HAP-1 (cell line): Measurements from ENCODE around the gene EIF2S1.
"Not testable (repeated sequence)": the region's sequence is repeated elsewhere in the genome, so short reads cannot be mapped to it uniquely, and the experiment has no call there.

ENCODE experiments used
- DNase-seq, 2 experiments: peaks; one replicate each; pipeline ENCODE4 v3.0.0-alpha.2; 2016 to 2020; ENCODE audit warnings: low spot score in 2 of 2
- H3K27me3 ChIP-seq: fragments of 250-450 bp; sonication (Bioruptor Pico); 2 replicates; pipeline ENCODE4 v1.5.1; 2020; ENCODE audit warnings: low read depth, mild to moderate bottlenecking, moderate library complexity
- H3K36me3 ChIP-seq: fragments of 250-450 bp; sonication (Bioruptor Pico); replicated peaks from 2 replicates; pipeline ENCODE4 v1.5.1; 2020; ENCODE audit warnings: mild to moderate bottlenecking
- H3K4me1 ChIP-seq: fragments of 250-450 bp; sonication (Bioruptor Pico); 2 replicates; pipeline ENCODE4 v1.5.1; 2020; ENCODE audit warnings: mild to moderate bottlenecking
- H3K4me3 ChIP-seq: fragments of 250-450 bp; sonication (Bioruptor Pico); 2 replicates; pipeline ENCODE4 v1.5.1; 2020; ENCODE audit warnings: mild to moderate bottlenecking, moderate library complexity
- H3K9me3 ChIP-seq: fragments of 250-450 bp; sonication (Bioruptor Pico); 2 replicates; pipeline ENCODE4 v1.5.1; 2020; ENCODE audit warnings: mild to moderate bottlenecking, moderate library complexity
- in situ Hi-C: fragments of 300-500 bp; cut with MboI; formaldehyde crosslinking; loops from 3 replicates; pipeline ENCODE4 v1.14.3; 2020; ENCODE audit warnings: low sequenced_read_pairs, inconsistent platforms, mixed read lengths

Gene EIF2S1

DNA sequence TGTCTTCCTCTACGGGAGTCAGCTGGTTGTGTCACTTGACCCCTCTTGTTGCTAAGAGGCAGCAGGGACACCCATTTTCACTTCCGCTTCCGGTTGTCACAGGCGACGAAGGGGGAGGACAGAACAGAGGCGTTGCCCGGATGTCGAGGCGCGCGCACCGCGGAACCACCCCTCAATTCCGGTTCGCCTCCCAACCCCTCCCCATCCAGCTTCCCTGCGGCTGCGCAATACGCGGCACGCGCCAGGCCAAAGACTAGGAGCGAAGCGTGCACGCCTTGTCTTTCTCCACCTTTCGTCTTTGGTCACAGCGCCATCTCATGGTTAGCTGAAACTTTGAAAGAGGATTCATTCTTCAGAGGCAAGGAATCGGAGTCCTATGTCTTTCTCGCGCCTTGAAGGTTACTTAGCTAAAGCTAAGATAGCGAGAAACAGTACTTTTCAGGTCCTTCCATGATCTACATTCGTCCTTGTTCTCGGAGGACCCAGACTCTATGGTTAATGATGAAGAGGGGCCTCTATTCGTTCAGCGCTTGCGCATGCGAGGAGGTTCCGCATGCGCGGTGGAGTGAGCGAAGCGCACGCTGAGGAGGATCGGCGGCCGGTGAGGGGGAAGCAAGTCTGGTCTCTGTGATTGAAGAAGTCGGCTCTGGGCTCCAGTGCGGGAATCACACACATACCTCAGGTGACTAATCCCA, at the start of gene EIF2S1, which contains the start of gene ATP6V1D:
EIF2S1 (plus strand) TSS at position 554 of the 695 bp plus-strand sequence. CDS start 4,440 bp downstream, outside the sequence.
ATP6V1D (minus strand) TSS at position 30 of the 695 bp plus-strand sequence. CDS start 106 bp downstream, outside the sequence.
- peak; percentile 98 to 99 for DNase-seq
- Histone ChIP-seq H3K36me3 (peaks cover 20% of the 10 kb centered on the region), H3K27me3 (no peaks in the 10 kb centered on the region), H3K9me3 (no peaks in the 10 kb centered on the region), H3K4me1 (peaks cover 31% of the 10 kb centered on the region), H3K4me3 (peak within 1 kb of the TSS; percentile 67)
- in situ Hi-C loops, result no loop called here

DNA sequence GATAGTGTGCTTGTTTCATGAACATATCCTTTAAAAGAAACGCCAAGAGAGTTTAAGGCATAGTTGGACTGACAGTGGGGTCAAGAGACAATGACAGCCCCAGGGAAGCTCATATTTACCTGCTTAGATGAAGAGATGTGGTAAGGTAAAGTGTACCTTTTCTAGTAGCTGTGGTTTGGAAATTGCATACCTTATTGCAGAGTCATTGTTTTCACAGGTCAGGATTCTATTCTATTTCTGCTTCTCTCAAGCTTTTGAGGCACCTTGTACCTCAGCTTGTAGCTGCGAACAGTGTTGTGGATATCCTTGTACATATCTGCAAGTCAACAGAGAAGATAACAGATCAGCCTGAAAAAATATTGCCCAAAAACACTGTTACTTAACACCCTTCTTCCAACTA, 48.3 kb upstream of the EIF2S1 start:
- no peaks in the 10 kb centered on the region for H3K36me3 ChIP-seq

DNA sequence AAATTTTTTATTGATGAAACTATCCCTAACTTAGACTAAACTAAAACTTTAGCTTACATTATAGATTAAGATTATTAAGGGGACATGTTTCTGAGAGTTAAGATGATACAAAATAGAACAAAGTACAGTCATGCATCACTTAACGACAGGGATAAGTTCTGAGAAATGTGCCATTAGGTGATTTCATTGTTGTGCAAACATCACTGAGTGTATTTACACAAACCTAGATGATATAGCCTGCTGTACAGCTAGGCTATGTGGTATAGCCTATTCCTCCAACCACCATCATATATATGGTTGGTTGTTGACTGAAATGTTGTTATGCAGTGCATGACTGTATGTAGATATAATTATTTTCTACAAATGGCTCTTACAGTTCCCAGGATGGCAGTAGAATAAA, 47.0 kb upstream of the EIF2S1 start:
- Histone ChIP-seq H3K9me3 (no peaks in the 10 kb centered on the region), H3K4me1 (no peaks in the 10 kb centered on the region), H3K27me3 (no peaks in the 10 kb centered on the region), H3K36me3 (no peaks in the 10 kb centered on the region), H3K4me3 (no peak overlapping the region)
- no peak for DNase-seq
- in situ Hi-C loops, result no loop called here

More for the DNA sequence above, 48.3 kb upstream of the EIF2S1 start:
- H3K27me3 ChIP-seq, result no peaks in the 10 kb centered on the region
- in situ Hi-C loops, result no loop called here
- no peaks in the 10 kb centered on the region for H3K4me1 ChIP-seq
- H3K4me3 ChIP-seq, result no peak overlapping the region
- no peak for DNase-seq
- no peaks in the 10 kb centered on the region for H3K9me3 ChIP-seq

DNA sequence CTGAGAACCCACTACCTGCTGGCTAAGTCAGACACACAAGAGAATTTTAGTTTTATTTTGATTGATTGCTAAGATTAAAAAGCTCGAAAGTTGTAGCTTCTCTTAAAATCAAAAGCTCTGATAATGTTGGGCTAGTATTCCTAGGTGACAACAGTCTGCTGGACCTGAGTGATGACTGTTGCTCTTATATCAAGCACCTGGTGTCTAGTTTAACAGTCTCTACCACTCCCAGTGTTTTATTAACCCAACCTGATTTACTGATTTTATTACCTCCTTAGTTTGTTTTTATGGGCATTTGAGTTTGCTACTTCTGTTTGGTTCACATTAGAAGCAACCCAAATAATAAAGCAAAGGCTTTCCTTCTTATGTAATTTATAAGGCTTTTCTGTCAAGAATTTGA, 42.3 kb upstream of the EIF2S1 start:
- H3K4me3 ChIP-seq, result no peak overlapping the region
- DNase-seq, result no peak
- no peaks in the 10 kb centered on the region for H3K9me3 ChIP-seq
- H3K36me3 ChIP-seq, result no peaks in the 10 kb centered on the region
- no peaks in the 10 kb centered on the region for H3K27me3 ChIP-seq
- in situ Hi-C loops, result no loop called here
- H3K4me1 ChIP-seq, result no peaks in the 10 kb centered on the region

DNA sequence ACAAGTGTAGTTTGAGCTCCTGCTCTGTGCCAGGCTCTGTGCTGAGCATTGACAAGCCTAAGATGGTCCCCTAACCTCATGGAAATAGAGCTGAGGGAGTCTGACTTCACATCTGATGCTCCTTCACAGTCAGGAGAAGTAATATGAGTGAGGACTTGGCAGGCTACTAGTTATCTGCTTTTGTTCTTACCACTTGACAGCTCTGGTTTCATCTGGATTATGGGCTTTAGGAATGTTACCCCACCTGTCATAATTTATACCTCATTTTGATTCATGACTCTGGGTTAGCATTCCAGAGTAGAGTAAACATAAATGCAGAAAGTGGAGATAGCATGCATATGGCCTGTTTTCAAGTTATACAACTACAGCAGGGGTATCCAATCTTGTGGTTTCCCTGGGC, 41.0 kb upstream of the EIF2S1 start:
- Histone ChIP-seq H3K27me3 (no peaks in the 10 kb centered on the region), H3K9me3 (no peaks in the 10 kb centered on the region), H3K4me3 (no peak overlapping the region), H3K4me1 (no peaks in the 10 kb centered on the region), H3K36me3 (peaks cover 6% of the 10 kb centered on the region; the same call in 1 of the 2 replicates)
- in situ Hi-C loops, result no loop called here
- DNase-seq, result no peak

DNA sequence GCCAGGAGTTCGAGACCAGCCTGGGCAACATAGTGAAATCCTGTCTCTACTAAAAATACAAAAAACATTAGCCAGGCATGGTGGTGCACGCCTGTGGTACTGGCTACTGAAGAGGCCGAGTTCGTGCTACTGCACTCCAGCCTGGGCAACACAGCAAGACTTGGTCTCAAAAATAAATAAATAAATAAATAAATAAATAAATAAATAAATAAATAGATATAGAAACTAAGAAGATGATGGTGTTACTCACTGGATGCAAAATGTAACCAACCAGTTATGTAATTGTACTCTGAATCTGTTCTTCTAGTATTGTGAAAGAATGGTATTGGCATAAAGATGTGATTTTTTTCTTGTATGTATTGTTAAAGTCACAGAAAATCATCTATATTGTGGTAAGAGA, 30.5 kb upstream of the EIF2S1 start:
- in situ Hi-C loops, H3K4me1 ChIP-seq, H3K4me3 ChIP-seq, H3K27me3 ChIP-seq, H3K9me3 ChIP-seq, DNase-seq: not testable (repeated sequence)
- peaks cover 24% of the 10 kb centered on the region for H3K36me3 ChIP-seq

DNA sequence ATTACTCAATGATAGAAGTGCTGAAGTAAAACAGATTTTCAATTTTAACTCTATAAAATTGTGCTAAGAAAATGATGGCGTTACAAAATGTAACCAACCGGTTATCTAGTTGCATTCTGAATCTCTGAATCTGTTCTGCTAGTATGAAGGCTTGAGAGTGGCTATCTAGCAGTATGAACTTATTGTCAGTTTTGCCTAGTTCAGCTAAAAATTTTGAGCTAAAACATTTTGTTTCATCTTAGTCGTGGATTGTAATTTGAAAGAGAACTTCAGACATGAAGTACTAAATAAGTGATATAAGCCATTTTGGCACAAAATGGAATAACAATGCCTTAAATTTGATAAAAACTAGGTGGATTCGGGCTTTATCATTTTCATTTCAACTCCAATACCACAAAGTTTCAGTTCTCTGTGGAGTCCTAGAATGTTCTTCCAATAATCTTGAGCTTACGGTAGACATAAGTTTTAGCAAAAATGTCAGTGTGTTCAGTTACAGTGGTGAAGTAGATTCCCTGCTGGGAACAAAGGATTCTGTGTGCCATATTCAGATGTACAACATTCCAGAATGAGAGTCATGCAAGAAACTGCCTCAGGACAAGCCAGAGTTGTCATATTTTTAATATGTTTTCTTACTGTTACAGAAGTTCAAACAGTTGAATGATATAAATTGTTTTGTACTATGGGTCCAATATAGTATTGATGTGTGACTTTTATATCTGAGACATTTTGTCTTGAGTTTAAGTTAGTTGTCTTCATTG, 28.6 kb upstream of the EIF2S1 start:
- peaks cover 40% of the 10 kb centered on the region for H3K36me3 ChIP-seq
- no peak overlapping the region for H3K4me3 ChIP-seq
- no peak for DNase-seq
- H3K4me1 ChIP-seq, result no peaks in the 10 kb centered on the region
- in situ Hi-C loops, result no loop called here
- H3K9me3 ChIP-seq, result no peaks in the 10 kb centered on the region
- no peaks in the 10 kb centered on the region for H3K27me3 ChIP-seq

DNA sequence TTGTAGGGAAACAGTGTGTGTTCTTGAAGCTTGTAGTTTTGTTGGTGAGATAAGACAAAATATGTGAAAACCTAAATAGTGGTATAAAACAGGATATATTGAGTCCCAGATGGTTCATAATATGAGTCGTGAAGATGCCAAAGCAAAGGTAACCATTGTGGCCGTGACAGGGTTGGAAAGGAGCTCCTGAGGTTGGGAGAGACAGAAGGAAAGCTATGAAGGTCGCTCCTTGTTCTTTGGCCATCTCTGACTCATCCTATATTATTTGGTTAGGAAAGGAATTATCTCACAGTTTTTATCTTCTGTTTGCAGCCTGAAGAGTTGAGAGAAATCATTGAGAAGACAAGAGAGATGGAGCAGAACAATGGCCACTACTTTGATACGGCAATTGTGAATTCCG, 27.7 kb upstream of the EIF2S1 start:
- Histone ChIP-seq H3K4me3 (no peak overlapping the region), H3K27me3 (no peaks in the 10 kb centered on the region), H3K4me1 (no peaks in the 10 kb centered on the region), H3K9me3 (no peaks in the 10 kb centered on the region), H3K36me3 (peaks cover 46% of the 10 kb centered on the region)
- in situ Hi-C loops, result no loop called here
- DNase-seq, result no peak

DNA sequence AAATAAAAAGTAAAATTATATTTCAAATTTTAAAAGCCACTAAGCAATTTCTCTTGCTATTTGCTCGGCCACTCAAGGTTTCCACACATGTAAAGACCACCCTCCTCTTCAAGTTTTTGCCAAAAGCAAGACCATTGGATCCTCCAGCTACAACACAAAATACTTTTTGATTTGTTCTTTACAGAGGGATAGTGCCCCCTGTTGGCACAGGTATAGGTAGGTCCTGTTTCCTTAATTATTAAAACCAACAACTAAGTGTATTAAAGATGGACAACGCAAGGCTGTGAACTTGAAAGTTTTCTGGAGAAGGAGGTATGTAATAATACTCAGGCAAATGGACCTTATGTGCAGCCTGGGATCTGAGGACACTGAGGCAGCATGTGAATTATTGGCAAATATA, 24.3 kb upstream of the EIF2S1 start:
- H3K27me3 ChIP-seq, result no peaks in the 10 kb centered on the region
- H3K4me1 ChIP-seq, result no peaks in the 10 kb centered on the region
- H3K4me3 ChIP-seq, result no peak overlapping the region
- H3K9me3 ChIP-seq, result no peaks in the 10 kb centered on the region
- H3K36me3 ChIP-seq, result peaks cover 62% of the 10 kb centered on the region
- in situ Hi-C loops, result no loop called here
- peak in 1 of 2 experiments; percentile 36 for DNase-seq

DNA sequence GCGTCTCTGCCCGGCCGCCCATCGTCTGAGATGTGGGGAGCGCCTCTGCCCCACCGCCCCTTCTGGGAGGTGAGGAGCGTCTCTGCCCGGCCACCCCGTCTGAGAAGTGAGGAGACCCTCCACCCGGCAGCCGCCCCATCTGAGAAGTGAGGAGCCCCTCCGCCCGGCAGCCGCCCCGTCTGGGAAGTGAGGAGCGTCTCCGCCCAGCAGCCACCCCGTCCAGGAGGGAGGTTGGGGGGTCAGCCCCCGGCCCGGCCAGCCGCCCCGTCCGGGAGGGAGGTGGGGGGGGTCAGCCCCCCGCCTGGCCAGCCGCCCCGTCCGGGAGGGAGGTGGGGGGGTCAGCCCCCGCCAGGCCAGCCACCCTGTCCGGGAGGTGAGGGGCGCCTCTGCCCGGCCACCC, 18.9 kb upstream of the EIF2S1 start:
- H3K27me3 ChIP-seq, H3K4me1 ChIP-seq, H3K4me3 ChIP-seq, DNase-seq, in situ Hi-C loops, H3K9me3 ChIP-seq: not testable (repeated sequence)
- peaks cover 53% of the 10 kb centered on the region for H3K36me3 ChIP-seq

DNA sequence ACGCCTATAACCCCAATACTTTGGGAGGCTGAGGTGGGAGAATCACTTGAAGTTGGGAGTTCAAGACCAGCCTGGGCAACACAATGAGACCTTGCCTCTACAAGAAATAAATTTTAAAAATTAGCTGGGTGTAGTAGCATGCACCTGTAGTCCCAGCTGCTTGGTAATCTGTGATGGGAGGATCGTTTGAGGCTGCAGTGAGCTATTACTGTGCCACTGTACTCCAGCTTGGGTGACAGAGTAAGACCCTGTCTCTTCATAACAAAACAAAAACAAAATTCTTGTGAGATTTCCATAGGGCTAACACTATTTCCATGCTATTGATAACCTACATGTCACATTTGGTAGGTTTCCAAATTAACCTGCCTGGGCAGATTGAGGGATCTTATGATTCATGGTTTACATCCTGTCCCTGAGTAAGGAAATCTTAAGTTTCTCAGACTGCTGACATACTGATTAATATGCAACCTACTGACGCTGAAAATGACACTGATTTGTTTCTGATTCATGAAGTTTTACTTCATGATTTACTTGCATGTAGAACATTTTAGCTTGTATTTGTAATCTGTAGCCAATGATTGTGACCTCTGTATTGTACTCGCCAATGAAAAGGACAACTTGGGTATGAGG, 16.4 kb upstream of the EIF2S1 start:
- Histone ChIP-seq H3K4me3 (no peak overlapping the region), H3K9me3 (no peaks in the 10 kb centered on the region), H3K27me3 (no peaks in the 10 kb centered on the region), H3K4me1 (no peaks in the 10 kb centered on the region), H3K36me3 (peaks cover 36% of the 10 kb centered on the region)
- no peak for DNase-seq
- in situ Hi-C loops, result no loop called here

DNA sequence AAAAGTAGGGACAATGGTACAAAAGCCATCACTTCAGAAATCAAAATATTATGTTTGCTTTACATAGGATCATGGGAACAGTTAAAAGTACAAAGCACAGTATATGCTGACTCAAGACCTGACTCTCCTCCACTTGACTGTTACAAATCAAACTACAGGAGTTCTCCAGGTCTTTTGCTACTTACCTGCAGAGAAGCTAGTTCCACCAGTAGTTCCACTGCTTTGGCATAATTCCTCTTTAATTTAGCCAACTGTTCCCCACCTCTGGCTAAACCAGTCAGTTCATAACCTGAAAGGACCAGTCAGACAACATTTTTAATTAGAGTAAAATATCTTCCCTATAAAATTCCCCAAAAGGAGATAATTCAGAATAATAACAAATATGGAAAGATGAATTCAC, 14.5 kb upstream of the EIF2S1 start:
- no peaks in the 10 kb centered on the region for H3K4me1 ChIP-seq
- in situ Hi-C loops, result no loop called here
- H3K27me3 ChIP-seq, result no peaks in the 10 kb centered on the region
- no peak for DNase-seq
- H3K9me3 ChIP-seq, result no peaks in the 10 kb centered on the region
- H3K4me3 ChIP-seq, result no peak overlapping the region
- H3K36me3 ChIP-seq, result peaks cover 44% of the 10 kb centered on the region

DNA sequence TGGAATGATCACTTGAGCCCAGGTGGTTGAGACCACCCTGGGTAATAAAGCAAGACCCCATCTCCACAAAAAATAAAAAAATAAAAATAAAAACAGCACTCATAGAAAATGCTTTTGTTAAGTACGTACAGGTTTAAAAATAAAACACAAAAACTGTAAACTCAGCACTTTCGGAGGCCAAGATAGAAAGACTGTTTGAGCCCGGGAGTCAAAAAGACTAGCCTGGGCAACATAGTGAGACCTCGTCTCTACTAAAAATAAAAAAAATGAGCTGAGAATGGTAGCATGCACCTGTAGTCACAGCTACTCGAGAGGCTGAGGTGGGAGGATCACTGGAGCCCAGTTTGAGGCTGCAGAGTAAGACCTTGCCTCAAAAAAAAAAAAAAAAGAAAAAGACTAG, 8.1 kb upstream of the EIF2S1 start:
- H3K36me3 ChIP-seq, result peaks cover 27% of the 10 kb centered on the region
- H3K4me3 ChIP-seq, result no peak overlapping the region
- DNase-seq, result no peak
- H3K27me3 ChIP-seq, result no peaks in the 10 kb centered on the region
- in situ Hi-C loops, result no loop called here
- peaks cover 4% of the 10 kb centered on the region for H3K4me1 ChIP-seq
- H3K9me3 ChIP-seq, result no peaks in the 10 kb centered on the region
